SJCRH30 (cell line): ENCODE data around the gene DSCAML1. TPM values are rescaled to one million over a fixed set of nuclear protein-coding genes. Genes with fewer than 3 reads are reported as not detected.
A peak's percentile ranks its signal among the peaks of the same experiment; 100 is the strongest.
"Not testable (repeated sequence)": the region's sequence is repeated elsewhere in the genome, so short reads cannot be mapped to it uniquely, and the experiment has no call there.

Experiments used
- DNase-seq, 2 experiments: peaks; one replicate each; pipeline ENCODE4 v3.0.0-alpha.2; 2015 to 2020
- H3K27ac ChIP-seq: fragments of 250-450 bp; sonication (Bioruptor Pico); 2 replicates; pipeline ENCODE4 v1.5.1; 2020; ENCODE audit warnings: mild to moderate bottlenecking, moderate library complexity
- H3K27me3 ChIP-seq: fragments of 250-450 bp; sonication (Bioruptor Pico); 2 replicates; pipeline ENCODE4 v1.5.1; 2020; ENCODE audit warnings: mild to moderate bottlenecking, moderate library complexity
- H3K36me3 ChIP-seq: fragments of 250-450 bp; sonication (Bioruptor Pico); 2 replicates; pipeline ENCODE4 v1.5.1; 2020; ENCODE audit warnings: mild to moderate bottlenecking, moderate library complexity
- H3K4me1 ChIP-seq: fragments of 250-450 bp; sonication (Bioruptor Pico); 2 replicates; pipeline ENCODE4 v1.5.1; 2020; ENCODE audit warnings: mild to moderate bottlenecking, moderate library complexity
- H3K4me3 ChIP-seq: fragments of 250-450 bp; sonication (Bioruptor Pico); 2 replicates; pipeline ENCODE4 v1.5.1; 2020; ENCODE audit warnings: mild to moderate bottlenecking, moderate library complexity
- H3K9me3 ChIP-seq: fragments of 250-450 bp; sonication (Bioruptor Pico); replicated peaks from 2 replicates; pipeline ENCODE4 v1.5.1; 2020; ENCODE audit warnings: mild to moderate bottlenecking, moderate library complexity
- total RNA-seq: library from RNA; depleted of rRNA; stranded (reverse); fragments of >200 nt; shearing (Covaris generic); gene quantifications from 2 replicates; pipeline ENCODE4 v1.2.3, GENCODE V29; 2014

DSCAML1 gene
- total RNA-seq, 1 experiment from 2014 or later = not detected

DNA sequence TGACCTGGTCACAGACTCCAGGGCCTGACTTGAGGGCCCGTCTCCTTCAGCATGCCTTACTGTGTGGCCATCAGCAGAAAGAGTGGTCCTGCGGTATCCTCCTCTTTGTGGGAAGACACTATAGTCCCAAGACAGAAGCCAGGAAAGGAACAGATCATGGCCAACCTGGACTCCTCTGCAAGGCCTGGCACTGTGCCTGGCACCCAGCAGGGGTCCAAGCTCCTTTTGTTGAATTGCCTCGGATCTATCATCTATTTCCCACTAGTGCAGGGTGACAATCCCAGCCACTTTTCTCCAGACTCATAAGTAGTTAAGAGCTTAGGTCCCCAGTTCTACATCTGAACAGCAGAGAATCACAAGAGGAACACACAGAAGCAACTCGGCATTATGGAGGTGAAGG lies 27.0 kb downstream of the DSCAML1 start:
- Histone ChIP-seq H3K27ac (no peak overlapping the region), H3K4me3 (no peak overlapping the region), H3K36me3 (no peaks in the 10 kb centered on the region), H3K27me3 (no peaks in the 10 kb centered on the region), H3K4me1 (no peaks in the 10 kb centered on the region), H3K9me3 (no peaks in the 10 kb centered on the region)
- DNase-seq = no peak

DNA sequence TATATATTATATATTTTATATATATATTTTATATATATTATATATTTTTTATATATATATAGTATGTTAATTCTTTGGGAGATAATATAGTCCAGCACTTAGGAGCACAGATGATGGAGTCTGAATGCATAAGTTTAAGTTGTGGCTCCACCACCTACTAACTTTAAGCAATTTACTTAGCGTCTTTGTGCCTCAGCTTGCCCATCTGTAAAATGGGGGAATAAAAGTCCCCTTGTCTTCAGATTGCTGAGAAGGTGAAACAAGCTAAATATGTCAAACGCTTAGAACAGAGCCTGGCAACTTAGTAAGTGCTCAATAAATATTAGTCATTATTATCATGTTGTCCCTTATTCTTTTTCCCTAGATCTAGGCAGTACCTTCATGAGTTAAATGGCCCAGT lies 27.5 kb downstream of the DSCAML1 start:
- H3K27me3 ChIP-seq = no peaks in the 10 kb centered on the region
- H3K4me3 ChIP-seq = no peak overlapping the region
- H3K4me1 ChIP-seq = no peaks in the 10 kb centered on the region
- no peak for DNase-seq
- H3K27ac ChIP-seq = no peak overlapping the region
- H3K9me3 ChIP-seq = no peaks in the 10 kb centered on the region
- H3K36me3 ChIP-seq = no peaks in the 10 kb centered on the region

DNA sequence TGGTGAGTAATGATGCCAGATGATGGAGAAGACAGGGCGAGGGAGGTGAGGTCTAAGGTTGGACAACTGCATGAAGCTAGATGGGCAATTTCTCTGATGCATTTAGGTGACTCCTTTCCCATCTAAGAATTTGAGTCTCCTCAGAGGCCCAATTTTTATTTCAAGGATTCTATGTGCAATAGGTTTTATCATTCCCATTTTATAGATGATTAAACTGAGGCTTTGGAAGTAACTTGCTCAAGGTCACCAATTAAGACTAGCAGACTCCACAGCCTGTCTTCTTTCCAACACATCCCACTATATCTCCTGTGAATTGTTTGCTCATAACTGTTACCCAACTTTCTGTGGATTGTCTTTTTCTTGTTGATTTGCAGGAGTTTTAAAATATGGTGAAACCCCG lies 28.5 kb downstream of the DSCAML1 start:
- no peak overlapping the region for H3K27ac ChIP-seq
- no peaks in the 10 kb centered on the region for H3K9me3 ChIP-seq

DNA sequence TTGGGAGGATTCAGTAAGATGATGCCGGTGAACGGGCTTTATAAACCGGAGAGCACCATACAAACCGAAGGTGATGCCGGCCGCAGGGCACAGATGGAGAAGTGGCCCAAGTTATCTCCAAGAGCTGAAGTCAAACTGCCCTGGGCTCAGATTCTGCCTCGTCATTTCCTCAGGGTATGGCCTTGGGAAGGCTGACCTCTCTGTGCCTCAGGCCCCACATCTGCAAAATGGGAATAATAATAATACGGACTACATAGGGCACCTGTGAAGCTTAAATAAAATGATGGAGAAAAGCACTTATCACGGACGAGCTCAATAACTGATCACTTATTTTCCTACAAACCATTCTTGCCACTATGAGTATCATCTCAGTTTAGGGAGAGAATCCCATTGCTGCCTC lies 29.9 kb downstream of the DSCAML1 start:
- H3K27ac ChIP-seq = no peak overlapping the region
- no peak overlapping the region for H3K4me3 ChIP-seq
- no peaks in the 10 kb centered on the region for H3K4me1 ChIP-seq
- DNase-seq = no peak
- H3K27me3 ChIP-seq = no peaks in the 10 kb centered on the region
- H3K36me3 ChIP-seq = no peaks in the 10 kb centered on the region
- no peaks in the 10 kb centered on the region for H3K9me3 ChIP-seq

More for the DNA sequence above, 28.5 kb downstream of the DSCAML1 start:
- Histone ChIP-seq H3K36me3 (no peaks in the 10 kb centered on the region), H3K27me3 (no peaks in the 10 kb centered on the region), H3K4me1 (no peaks in the 10 kb centered on the region), H3K4me3 (no peak overlapping the region)
- no peak for DNase-seq

DNA sequence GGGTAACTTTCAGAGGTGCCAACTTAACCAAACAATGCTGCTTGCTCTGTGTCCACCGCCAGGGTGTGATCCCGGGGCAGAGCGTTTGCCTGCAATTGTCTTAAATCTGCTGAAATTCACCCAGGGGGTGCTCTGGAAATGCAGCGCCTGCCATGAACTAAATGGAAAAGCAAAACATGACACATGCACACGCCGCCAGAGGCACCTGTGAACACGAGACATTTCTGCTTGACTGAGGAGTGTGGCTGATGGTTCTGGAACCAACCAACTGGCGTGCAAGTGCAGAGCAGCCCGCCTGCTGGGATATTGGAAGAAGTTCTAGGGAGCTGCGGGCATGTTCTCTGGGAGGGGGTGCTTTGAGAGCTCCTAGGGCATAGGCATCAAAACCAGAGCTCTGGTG lies 30.4 kb downstream of the DSCAML1 start:
- Histone ChIP-seq H3K9me3 (no peaks in the 10 kb centered on the region), H3K4me1 (no peaks in the 10 kb centered on the region), H3K36me3 (no peaks in the 10 kb centered on the region), H3K27me3 (no peaks in the 10 kb centered on the region), H3K4me3 (no peak overlapping the region), H3K27ac (no peak overlapping the region)
- DNase-seq = no peak

DNA sequence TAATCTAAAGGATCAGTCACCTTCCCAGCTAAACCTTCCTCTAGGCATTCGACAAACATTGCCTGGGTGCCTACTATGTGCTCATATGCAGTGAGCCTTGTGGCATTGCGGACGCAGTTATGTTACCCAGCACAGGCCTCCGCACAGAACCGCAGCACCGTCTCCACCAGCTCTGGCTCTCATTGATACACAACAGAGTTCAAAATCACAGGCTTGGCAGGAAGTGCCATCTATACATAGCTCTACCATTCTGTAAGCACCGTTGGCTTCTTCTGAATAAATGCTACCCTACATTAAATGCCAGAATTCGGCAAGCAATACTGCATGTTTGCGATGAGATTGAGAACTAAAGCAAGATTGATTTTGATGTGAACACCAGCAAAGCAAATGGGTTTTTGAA lies 31.0 kb downstream of the DSCAML1 start:
- Histone ChIP-seq H3K27me3 (no peaks in the 10 kb centered on the region), H3K4me1 (no peaks in the 10 kb centered on the region), H3K4me3 (no peak overlapping the region), H3K27ac (no peak overlapping the region), H3K9me3 (no peaks in the 10 kb centered on the region), H3K36me3 (no peaks in the 10 kb centered on the region)
- DNase-seq = no peak

DNA sequence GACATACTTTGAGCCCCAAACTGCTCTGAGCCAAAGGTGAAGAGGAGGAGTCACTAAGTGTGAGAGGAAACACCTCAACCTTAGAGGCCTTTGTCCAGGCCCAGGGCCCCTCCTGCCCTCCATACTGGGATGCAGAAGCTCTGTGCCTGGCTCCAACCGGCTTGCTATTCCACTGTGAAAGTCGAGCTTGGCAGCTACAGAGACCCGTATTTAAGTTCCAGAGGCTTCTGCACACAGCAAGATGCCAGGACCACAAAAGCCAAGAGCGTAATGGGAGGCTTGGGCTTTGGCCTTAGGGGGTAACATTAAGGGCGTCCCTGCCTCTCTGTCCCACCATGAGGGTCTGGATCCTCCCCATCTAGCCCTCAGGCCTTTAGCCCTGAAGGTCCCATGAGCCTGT lies 31.9 kb downstream of the DSCAML1 start:
- Histone ChIP-seq H3K27ac (no peak overlapping the region), H3K4me3 (no peak overlapping the region), H3K36me3 (no peaks in the 10 kb centered on the region), H3K4me1 (no peaks in the 10 kb centered on the region), H3K9me3 (no peaks in the 10 kb centered on the region), H3K27me3 (no peaks in the 10 kb centered on the region)
- DNase-seq = no peak

DNA sequence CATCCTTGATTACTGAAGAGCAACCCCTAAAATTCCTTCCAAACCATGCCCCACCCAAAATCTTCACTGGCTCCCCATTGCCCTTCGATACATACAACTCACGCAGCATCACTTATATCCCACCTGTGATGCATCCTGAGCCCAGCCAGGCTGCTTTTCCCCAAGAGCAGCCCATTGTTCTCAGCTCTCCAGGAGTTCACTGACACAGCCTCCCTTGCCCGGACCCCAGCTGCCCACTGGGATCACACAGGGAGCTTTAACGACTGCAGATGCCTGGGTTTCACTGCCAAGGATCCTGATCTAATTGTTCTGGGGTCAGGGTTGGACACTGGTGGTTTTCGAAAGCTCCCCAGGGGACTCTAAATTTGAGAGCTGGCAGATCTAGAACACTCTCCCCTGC lies 33.6 kb downstream of the DSCAML1 start:
- H3K4me3 ChIP-seq, DNase-seq, H3K36me3 ChIP-seq, H3K27me3 ChIP-seq, H3K9me3 ChIP-seq, H3K4me1 ChIP-seq, H3K27ac ChIP-seq: not testable (repeated sequence)

DNA sequence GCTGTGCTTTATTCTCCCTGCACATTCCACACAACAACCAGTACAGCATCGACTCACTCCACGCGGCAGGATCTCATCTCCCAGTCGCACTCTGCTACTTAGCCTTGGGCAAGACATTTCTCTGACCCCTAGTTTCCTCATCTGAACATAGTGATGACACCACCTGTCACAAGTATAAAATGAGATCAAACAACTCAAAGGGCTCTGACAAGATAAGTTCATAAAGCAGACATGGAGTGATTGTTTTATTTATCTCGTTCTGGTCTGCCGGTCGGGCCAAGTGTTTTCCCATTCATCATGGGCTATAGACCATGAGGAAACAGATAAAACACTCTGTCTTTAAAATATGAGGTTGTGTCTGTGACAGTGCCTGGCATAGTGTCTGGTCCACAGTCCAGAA lies 35.0 kb downstream of the DSCAML1 start:
- DNase-seq = no peak
- Histone ChIP-seq H3K27me3 (no peaks in the 10 kb centered on the region), H3K27ac (no peak overlapping the region)

DNA sequence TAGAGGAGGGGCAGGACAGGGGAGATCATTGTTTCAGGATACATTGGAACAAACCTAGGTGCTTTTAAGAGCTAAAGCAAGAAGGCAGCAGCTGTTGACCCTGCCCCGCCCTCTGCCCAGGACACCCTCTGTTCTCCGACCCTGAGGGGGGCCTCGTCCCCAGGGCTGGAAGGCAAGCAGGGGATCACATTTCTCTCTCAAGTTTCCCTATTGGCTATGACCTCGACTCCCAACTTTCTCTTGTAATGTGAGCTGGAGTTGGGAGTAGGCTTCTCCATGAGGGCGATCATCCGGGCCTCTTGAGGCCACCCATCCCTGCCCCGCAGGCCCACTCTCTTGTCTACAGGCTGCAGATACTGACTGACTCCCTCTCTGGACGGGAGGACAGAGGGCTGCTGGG lies 37.7 kb downstream of the DSCAML1 start:
- Histone ChIP-seq H3K4me1 (no peaks in the 10 kb centered on the region), H3K9me3 (no peaks in the 10 kb centered on the region), H3K27ac (no peak overlapping the region), H3K4me3 (no peak overlapping the region), H3K27me3 (no peaks in the 10 kb centered on the region), H3K36me3 (no peaks in the 10 kb centered on the region)
- DNase-seq = peak; percentile 46 to 63

More for the DNA sequence above, 35.0 kb downstream of the DSCAML1 start:
- Histone ChIP-seq H3K4me3 (no peak overlapping the region), H3K36me3 (no peaks in the 10 kb centered on the region), H3K9me3 (no peaks in the 10 kb centered on the region), H3K4me1 (no peaks in the 10 kb centered on the region)

DNA sequence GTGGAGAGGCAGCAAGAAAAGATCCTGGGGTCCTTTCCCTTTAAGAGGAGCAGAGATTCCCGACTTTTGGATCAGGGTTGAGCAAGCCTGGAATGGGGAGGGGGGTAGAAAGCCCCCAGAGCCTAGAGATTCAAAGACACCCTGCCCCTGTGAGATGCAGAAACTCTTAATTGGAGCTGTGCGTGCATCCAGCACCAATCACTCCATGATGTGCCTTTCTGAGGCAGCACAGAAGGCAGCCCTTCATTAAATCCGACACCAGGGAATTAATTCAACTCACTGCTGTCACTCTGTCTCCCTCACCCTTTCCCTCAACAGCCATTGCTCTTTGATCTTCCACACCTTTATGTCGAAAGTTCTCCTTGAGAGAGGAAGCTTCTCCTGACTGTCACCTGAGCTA lies 43.0 kb downstream of the DSCAML1 start:
- Histone ChIP-seq H3K27me3 (no peaks in the 10 kb centered on the region), H3K4me1 (no peaks in the 10 kb centered on the region), H3K4me3 (no peak overlapping the region), H3K27ac (no peak overlapping the region), H3K36me3 (no peaks in the 10 kb centered on the region), H3K9me3 (no peaks in the 10 kb centered on the region)
- DNase-seq = no peak

DNA sequence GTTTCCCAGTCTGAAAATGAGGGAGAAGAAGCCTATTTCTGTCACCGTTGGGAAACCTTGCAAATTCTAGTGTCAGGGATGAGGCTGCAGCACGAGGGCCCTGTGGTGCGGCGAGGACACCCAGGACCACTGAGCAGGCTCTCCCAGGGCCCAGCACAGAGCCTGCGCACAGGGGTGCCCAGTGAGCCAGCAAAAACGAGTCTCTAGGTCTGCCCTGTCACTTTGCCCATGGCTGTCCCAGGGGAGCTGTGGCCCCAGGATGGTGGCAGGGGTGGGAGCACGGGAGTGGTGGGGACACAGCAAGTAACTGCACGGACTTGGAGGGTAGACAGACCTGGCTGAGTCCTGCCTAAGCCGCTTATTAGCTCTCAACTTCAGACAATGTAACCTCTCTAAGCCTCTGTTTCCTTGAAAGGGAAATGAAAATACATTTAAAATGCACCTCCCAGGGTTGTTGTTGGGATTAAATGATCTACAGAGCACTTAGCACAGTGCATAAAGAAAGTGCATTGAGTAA lies 44.2 kb downstream of the DSCAML1 start:
- no peaks in the 10 kb centered on the region for H3K36me3 ChIP-seq
- H3K27ac ChIP-seq = no peak overlapping the region
- no peaks in the 10 kb centered on the region for H3K27me3 ChIP-seq
- H3K4me3 ChIP-seq = no peak overlapping the region
- no peaks in the 10 kb centered on the region for H3K4me1 ChIP-seq
- DNase-seq = no peak
- no peaks in the 10 kb centered on the region for H3K9me3 ChIP-seq

DNA sequence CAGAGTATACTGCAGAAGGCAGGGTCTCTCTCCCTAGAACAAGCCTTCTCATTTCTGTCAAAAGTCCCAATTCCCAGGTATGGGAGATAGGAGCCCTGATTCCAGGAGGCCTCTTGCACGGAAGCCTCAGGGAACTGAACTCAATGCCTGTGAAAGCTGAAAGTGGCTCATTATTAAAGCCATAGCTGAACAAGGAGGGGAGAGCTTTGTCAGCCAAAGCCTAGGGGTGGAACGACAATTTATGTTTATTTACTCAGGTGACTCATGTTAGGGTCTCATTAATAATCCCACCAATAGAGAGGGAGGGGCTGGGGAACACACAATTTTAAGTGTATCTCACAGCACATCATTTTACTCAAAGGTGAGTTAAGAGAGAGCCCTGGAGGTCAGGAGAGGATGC lies 44.9 kb downstream of the DSCAML1 start:
- Histone ChIP-seq H3K9me3 (no peaks in the 10 kb centered on the region), H3K4me1 (no peaks in the 10 kb centered on the region), H3K27me3 (no peaks in the 10 kb centered on the region), H3K4me3 (no peak overlapping the region), H3K27ac (no peak overlapping the region), H3K36me3 (no peaks in the 10 kb centered on the region)
- no peak for DNase-seq

DNA sequence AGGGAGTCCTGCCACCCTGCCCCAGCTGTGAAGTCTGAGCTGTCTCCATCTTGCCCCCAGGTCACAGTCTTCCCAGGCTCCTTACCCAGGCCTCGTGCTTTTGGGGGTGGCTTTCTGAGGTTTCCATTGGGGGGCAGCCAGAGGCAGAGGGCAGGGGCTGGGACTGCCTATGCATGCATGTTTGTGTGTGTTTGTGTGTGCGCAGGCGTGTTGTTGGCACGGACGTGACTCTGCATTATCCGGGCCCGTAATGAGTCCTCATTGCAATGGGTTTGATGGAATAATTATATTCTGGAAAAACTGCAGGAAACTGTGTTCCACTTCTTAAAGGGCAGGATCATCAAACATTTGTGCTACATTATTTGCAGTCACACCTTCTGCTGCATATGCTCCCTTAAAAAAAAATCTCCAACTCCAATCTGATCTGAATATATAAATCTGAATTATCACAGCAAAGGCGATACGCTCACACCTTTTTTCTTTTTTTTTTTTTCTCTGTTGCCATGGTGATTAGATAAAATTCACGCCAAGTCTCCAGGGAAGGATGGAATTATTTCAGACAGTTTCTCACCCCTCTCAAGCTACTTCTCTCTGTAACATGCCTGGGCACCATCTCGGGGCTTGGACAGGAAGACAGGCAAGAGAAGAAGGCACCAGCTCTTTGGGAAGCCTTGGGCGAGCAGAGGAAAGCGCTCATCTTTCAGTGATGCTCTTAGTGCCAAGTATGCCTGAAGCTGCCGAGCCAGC lies 45.9 kb downstream of the DSCAML1 start:
- no peaks in the 10 kb centered on the region for H3K9me3 ChIP-seq
- H3K27me3 ChIP-seq = no peaks in the 10 kb centered on the region
- H3K4me3 ChIP-seq = no peak overlapping the region
- no peak for DNase-seq
- no peaks in the 10 kb centered on the region for H3K36me3 ChIP-seq
- H3K27ac ChIP-seq = no peak overlapping the region
- no peaks in the 10 kb centered on the region for H3K4me1 ChIP-seq

DNA sequence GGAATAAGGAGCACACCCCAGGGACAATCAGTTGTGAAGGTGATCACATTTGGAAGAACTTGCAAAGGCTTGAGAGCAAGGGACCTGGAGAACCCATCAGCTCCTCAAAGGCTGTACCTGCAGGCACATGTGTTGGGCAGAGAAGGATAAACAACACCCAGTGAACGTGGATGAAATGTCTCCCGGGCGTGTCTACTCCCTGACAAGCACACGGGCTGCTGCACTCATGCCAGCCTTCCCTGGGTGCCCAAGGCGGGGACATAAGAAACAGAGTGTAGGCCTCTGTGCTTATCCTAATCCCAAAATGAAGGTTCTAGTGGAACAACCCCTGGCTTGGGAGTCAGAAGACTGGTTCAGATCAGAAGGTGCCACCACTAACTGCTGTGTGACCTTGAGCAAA lies 46.7 kb downstream of the DSCAML1 start:
- Histone ChIP-seq H3K36me3 (no peaks in the 10 kb centered on the region), H3K27me3 (no peaks in the 10 kb centered on the region), H3K4me3 (no peak overlapping the region), H3K9me3 (no peaks in the 10 kb centered on the region), H3K4me1 (no peaks in the 10 kb centered on the region), H3K27ac (no peak overlapping the region)
- no peak for DNase-seq

DNA sequence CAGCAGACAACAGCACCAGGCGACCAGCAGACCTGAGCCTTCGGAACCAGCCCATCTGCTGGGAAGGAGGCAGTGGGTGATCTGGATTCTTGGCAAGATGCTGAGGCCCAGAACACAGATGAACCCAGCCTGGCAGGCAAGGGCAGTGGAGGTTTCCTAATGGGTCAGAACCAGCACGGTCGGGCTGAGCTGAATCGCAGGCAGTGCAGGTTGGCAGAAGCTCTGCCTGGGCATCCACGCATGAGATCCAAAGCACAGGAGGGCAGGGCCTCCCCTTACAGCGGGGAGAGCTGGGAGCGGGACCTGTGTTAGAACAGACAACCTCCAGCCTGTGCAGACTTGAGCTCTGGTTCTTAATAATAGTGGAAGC lies 47.5 kb downstream of the DSCAML1 start:
- Histone ChIP-seq H3K9me3 (no peaks in the 10 kb centered on the region), H3K27ac (no peak overlapping the region)
- no peak for DNase-seq

More for the DNA sequence above, 47.5 kb downstream of the DSCAML1 start:
- no peak overlapping the region for H3K4me3 ChIP-seq
- H3K36me3 ChIP-seq = no peaks in the 10 kb centered on the region
- H3K27me3 ChIP-seq = no peaks in the 10 kb centered on the region
- no peaks in the 10 kb centered on the region for H3K4me1 ChIP-seq
